BJ (cell line): ENCODE results near the gene SUSD4. TPM values are rescaled to one million over a fixed set of nuclear protein-coding genes. Genes with fewer than 3 reads are reported as not detected.

Experiments
- CTCF ChIA-PET: fragments of 350-600 bp; formaldehyde crosslinking; extraction: SDS; loops from one replicate; lab custom pipeline; 2021; ENCODE audit warnings: antibody characterized with exemption, inconsistent platforms; lab: Yijun Ruan, JAX
- POLR2A ChIA-PET: fragments of 300-600 bp; sonication (Branson Sonifier 250); formaldehyde crosslinking; extraction: SDS; loops from one replicate; lab custom pipeline; 2021; ENCODE audit warnings: antibody characterized with exemption; lab: Charles Lee
- DNase-seq: peaks from one replicate; pipeline ENCODE4 v3.0.0-alpha.2; 2011; ENCODE audit warnings: low read depth
- H3K27me3 ChIP-seq: 2 replicates; pipeline ENCODE4 v1.6.0; 2011; ENCODE audit warnings: low read length; ENCODE audit not compliant: control insufficient read depth, insufficient read depth
- H3K36me3 ChIP-seq: 2 replicates; pipeline ENCODE4 v1.5.1; 2011; ENCODE audit warnings: low read length; ENCODE audit not compliant: control insufficient read depth, insufficient read depth
- H3K4me3 ChIP-seq: 2 replicates; pipeline ENCODE4 v1.5.1; 2011; ENCODE audit warnings: low read depth, mild to moderate bottlenecking, control low read depth, low read length
- polyA plus RNA-seq: library from polyadenylated mRNA; depleted of rRNA; stranded (reverse); fragments of >200 nt; gene quantifications from 2 replicates; pipeline ENCODE4 v1.2.3, GENCODE V29; 2011
- TF ChIP-seq, protein P1 (sequence below): IDR thresholded peaks from 2 replicates; pipeline ENCODE4 v1.5.1; 2011; ENCODE audit warnings: low read depth, mild to moderate bottlenecking, control low read depth, inconsistent platforms, low read length, moderate library complexity; ENCODE audit not compliant: insufficient read depth

SUSD4 gene
- polyA plus RNA-seq, 1 experiment = 0.32 TPM

- POLR2A ChIA-PET = no interaction called here
- TF ChIP-seq, protein P1, sequence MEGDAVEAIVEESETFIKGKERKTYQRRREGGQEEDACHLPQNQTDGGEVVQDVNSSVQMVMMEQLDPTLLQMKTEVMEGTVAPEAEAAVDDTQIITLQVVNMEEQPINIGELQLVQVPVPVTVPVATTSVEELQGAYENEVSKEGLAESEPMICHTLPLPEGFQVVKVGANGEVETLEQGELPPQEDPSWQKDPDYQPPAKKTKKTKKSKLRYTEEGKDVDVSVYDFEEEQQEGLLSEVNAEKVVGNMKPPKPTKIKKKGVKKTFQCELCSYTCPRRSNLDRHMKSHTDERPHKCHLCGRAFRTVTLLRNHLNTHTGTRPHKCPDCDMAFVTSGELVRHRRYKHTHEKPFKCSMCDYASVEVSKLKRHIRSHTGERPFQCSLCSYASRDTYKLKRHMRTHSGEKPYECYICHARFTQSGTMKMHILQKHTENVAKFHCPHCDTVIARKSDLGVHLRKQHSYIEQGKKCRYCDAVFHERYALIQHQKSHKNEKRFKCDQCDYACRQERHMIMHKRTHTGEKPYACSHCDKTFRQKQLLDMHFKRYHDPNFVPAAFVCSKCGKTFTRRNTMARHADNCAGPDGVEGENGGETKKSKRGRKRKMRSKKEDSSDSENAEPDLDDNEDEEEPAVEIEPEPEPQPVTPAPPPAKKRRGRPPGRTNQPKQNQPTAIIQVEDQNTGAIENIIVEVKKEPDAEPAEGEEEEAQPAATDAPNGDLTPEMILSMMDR = no peak
These were observed 87.9 kb downstream of the SUSD4 start for GRCh38 chr1:223276029-223276428.

GRCh38 chr1:223273511-223273910 lies 90.5 kb downstream of the SUSD4 start:
- TF ChIP-seq, protein P1 = no peak
- no peak for DNase-seq
- H3K27me3 ChIP-seq = no peaks in the 10 kb centered on the region
- ChIA-PET CTCF (interaction anchor here (0.6 kb wide), 1 partner anchor 505 kb away, joined by 4 read pairs; no protein-coding TSS in a partner anchor), POLR2A (no interaction called here)
- no peaks in the 10 kb centered on the region for H3K36me3 ChIP-seq
- no peak overlapping the region for H3K4me3 ChIP-seq

More at GRCh38 chr1:223276029-223276428, 87.9 kb downstream of the SUSD4 start:
- H3K36me3 ChIP-seq = no peaks in the 10 kb centered on the region
- H3K27me3 ChIP-seq = no peaks in the 10 kb centered on the region
- no peak for DNase-seq
- CTCF ChIA-PET = no interaction called here
- no peak overlapping the region for H3K4me3 ChIP-seq

GRCh38 chr1:223271085-223271781 lies 92.7 kb downstream of the SUSD4 start:
- Histone ChIP-seq H3K27me3 (no peaks in the 10 kb centered on the region; the same call in 1 of the 2 replicates), H3K36me3 (no peaks in the 10 kb centered on the region), H3K4me3 (no peak overlapping the region)
- ChIA-PET CTCF (interaction anchor here (0.5 to 0.7 kb wide), 2 partner anchors 27 to 111 kb away, joined by 3 read pairs; no protein-coding TSS in a partner anchor), POLR2A (no interaction called here)
- DNase-seq = no peak
- TF ChIP-seq, protein P1 = no peak

DNA sequence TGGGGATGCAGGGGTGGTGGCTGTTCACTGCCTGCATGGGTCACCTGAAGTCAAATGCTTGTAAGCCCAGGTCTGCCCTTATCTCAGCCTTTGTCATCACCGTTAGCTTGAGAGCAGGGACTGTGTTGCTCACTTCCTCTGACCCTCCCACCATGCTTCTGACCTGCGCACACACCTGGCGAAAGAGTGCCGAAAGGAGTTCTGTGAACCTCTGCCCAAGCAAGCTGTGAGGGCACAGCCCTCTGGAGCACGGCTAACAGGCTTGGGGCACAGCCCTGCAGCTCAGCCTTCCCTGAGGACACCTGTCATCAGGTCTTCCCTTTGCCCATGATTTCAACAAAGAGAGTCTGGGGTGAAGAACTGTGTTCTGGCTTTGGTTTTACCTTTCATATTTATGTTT lies 93.8 kb downstream of the SUSD4 start:
- CTCF ChIA-PET = no interaction called here
- TF ChIP-seq, protein P1 = no peak
- DNase-seq = no peak

DNA sequence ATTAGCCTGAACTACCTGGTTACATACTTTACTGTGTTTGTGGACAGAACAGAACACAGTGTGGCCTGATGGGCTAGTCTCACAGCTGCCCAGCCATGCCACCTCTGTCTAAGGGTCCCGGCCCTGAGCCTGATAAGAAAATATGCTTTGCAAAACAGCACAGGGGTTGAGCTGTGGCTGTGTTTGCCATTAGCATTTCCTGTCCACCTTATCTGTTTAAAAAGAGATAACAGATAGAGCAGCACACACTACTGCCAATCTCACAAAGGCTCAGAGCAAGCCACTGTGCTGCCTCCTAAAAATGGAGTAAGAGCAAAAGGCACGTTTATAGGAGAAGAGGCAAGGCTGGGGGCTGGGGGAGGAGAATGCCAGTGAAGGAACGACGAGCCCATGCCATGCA lies 95.0 kb downstream of the SUSD4 start:
- ChIA-PET CTCF (no interaction called here), POLR2A (no interaction called here)
- Histone ChIP-seq H3K4me3 (no peak overlapping the region), H3K27me3 (no peaks in the 10 kb centered on the region; the same call in 1 of the 2 replicates), H3K36me3 (no peaks in the 10 kb centered on the region)
- no peak for DNase-seq
- TF ChIP-seq, protein P1 = no peak

More for the DNA sequence above, 93.8 kb downstream of the SUSD4 start:
- no peaks in the 10 kb centered on the region for H3K36me3 ChIP-seq
- no peaks in the 10 kb centered on the region; the same call in 1 of the 2 replicates for H3K27me3 ChIP-seq
- POLR2A ChIA-PET = no interaction called here
- no peak overlapping the region for H3K4me3 ChIP-seq
